Measurements from ENCODE around the gene NRG4. TPM values are rescaled to one million over a fixed set of nuclear protein-coding genes. Genes with fewer than 3 reads are reported as not detected.

Gene NRG4
- total RNA-seq, 6 donors from 2014 or later: 0.54 to 4.4 (median 1.7) TPM; not detected in 2

- H3K9me3 ChIP-seq: no peaks in the 10 kb centered on the region
- H3K4me3 ChIP-seq: no peak overlapping the region
- H3K27ac ChIP-seq: no peak overlapping the region
- TF ChIP-seq, protein P1, sequence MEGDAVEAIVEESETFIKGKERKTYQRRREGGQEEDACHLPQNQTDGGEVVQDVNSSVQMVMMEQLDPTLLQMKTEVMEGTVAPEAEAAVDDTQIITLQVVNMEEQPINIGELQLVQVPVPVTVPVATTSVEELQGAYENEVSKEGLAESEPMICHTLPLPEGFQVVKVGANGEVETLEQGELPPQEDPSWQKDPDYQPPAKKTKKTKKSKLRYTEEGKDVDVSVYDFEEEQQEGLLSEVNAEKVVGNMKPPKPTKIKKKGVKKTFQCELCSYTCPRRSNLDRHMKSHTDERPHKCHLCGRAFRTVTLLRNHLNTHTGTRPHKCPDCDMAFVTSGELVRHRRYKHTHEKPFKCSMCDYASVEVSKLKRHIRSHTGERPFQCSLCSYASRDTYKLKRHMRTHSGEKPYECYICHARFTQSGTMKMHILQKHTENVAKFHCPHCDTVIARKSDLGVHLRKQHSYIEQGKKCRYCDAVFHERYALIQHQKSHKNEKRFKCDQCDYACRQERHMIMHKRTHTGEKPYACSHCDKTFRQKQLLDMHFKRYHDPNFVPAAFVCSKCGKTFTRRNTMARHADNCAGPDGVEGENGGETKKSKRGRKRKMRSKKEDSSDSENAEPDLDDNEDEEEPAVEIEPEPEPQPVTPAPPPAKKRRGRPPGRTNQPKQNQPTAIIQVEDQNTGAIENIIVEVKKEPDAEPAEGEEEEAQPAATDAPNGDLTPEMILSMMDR (IDR thresholded peaks at IDR 0.05): no peak
- TF ChIP-seq EP300 (IDR thresholded peaks at IDR 0.05): no peak
- TF ChIP-seq POLR2A (IDR thresholded peaks at IDR 0.05): no peak
- TF ChIP-seq POLR2AphosphoS5 (IDR thresholded peaks at IDR 0.05): no peak
- no peaks in the 10 kb centered on the region for H3K36me3 ChIP-seq
- 89 to 92% methylated on average over 2 of the region's 2 CpGs for WGBS, 2 donors
- DNase-seq: no peak
- no peaks in the 10 kb centered on the region for H3K27me3 ChIP-seq
- H3K4me1 ChIP-seq: peaks cover 0 to 4% (median 2%) of the 10 kb centered on the region in 4 donors
- ATAC-seq (ENCODE audit: low FRiP score in 2 of 2): no peak
Observed at GRCh38 chr15:76010613-76011012, 1.6 kb downstream of the NRG4 start.

DNA sequence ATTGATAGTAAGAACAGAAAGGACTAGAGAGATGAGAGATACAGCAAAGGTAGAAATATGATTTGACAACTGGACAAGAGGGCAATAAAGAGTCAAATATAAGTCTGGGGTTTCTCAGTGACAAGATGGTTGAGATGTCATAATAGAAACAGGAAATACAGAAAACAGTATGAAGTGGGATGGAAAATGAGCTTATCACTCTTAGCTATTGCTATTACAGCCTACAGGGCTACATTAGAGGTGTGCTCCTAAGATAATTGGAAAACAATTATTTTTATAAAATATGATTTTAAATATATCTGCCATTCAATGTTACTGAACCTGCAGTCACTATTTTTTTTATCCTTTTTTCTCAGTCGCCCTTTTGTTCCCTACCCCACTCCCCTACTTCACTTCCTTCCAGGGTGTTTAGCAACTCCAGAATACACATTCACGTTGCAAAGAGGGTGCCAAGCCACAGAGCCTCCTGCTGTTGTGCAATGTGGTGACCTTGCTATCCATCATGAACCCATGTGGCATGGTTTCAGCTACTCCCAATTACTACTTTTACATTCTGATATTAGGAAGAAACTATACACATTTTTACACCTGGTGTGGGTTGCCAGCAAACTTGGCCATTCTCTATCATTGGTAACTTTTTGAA is 6.0 kb downstream of the NRG4 start:
- Histone ChIP-seq H3K9me3 (no peaks in the 10 kb centered on the region), H3K36me3 (no peaks in the 10 kb centered on the region), H3K4me3 (no peak overlapping the region), H3K27ac (no peak overlapping the region), H3K27me3 (no peaks in the 10 kb centered on the region), H3K4me1 (no peaks in the 10 kb centered on the region)
- 12 to 15% methylated on average over 2 of the region's 2 CpGs for WGBS, 2 donors
- DNase-seq (peak in 1 of 2 donors; percentile 66), ATAC-seq (ENCODE audit: low FRiP score in 2 of 2) (no peak)
- TF ChIP-seq POLR2A (IDR thresholded peaks at IDR 0.05) (no peak), EP300 (IDR thresholded peaks at IDR 0.05) (no peak), POLR2AphosphoS5 (IDR thresholded peaks at IDR 0.05) (no peak)
- TF ChIP-seq, protein P1 (IDR thresholded peaks at IDR 0.05): no peak

DNA sequence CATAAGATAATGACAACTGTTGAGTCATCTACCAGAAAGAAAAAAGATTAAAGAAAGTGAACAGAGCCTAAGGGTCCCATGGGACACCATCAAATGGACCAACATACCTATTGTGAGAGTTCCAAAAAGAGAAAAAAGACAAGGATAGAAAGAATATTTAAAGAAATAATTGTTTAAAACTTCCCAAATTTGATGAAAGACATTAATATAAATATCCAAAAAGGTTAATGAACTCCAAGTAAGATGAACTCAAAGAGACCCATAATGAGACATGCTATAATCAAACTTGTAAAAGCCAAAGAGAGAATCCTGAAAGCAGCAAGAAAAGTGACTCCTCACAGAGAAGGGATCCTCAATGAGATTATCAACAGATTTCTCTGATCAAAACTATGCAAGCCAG is 8.9 kb downstream of the NRG4 start:
- no peaks in the 10 kb centered on the region for H3K9me3 ChIP-seq
- H3K4me3 ChIP-seq: no peak overlapping the region
- H3K27ac ChIP-seq: no peak overlapping the region
- no peaks in the 10 kb centered on the region for H3K36me3 ChIP-seq
- no peaks in the 10 kb centered on the region for H3K4me1 ChIP-seq
- ATAC-seq (ENCODE audit: low FRiP score in 2 of 2) (no peak), DNase-seq (no peak)
- H3K27me3 ChIP-seq: no peaks in the 10 kb centered on the region
- TF ChIP-seq, protein P1 (IDR thresholded peaks at IDR 0.05): no peak
- TF ChIP-seq POLR2AphosphoS5 (IDR thresholded peaks at IDR 0.05) (no peak), EP300 (IDR thresholded peaks at IDR 0.05) (no peak), POLR2A (IDR thresholded peaks at IDR 0.05) (no peak)

DNA sequence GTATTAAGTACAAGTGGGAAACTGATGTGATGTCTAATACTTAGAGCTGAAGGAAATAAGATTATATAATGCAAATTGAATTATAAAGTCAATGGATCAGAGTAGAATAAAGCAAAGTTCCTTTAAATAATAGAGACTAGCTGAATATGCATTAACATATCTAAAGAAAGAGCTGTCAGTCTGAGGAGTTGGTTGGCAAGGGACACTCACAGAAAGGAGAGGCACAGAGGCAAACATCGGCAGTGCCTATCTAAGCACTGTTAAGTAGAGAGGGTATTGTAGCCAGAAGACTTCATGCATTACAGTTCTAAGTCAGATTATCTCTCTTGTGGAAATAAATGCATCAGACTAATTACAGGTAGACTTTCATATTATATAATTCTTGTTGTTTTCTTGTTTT is 16.6 kb downstream of the NRG4 start:
- no peak overlapping the region for H3K4me3 ChIP-seq
- H3K27me3 ChIP-seq: no peaks in the 10 kb centered on the region
- 85 to 89% methylated on average over 1 of the region's 1 CpG for WGBS, 2 donors
- TF ChIP-seq POLR2AphosphoS5 (IDR thresholded peaks at IDR 0.05) (no peak), POLR2A (IDR thresholded peaks at IDR 0.05) (no peak), EP300 (IDR thresholded peaks at IDR 0.05) (no peak)
- TF ChIP-seq, protein P1 (IDR thresholded peaks at IDR 0.05): no peak
- ATAC-seq (ENCODE audit: low FRiP score in 2 of 2): no peak
- H3K36me3 ChIP-seq: no peaks in the 10 kb centered on the region
- no peak overlapping the region for H3K27ac ChIP-seq
- H3K4me1 ChIP-seq: no peaks in the 10 kb centered on the region
- no peak for DNase-seq
- no peaks in the 10 kb centered on the region for H3K9me3 ChIP-seq

- WGBS, 2 donors: 98 to 100% methylated on average over 1 of the region's 1 CpG
- TF ChIP-seq POLR2AphosphoS5 (IDR thresholded peaks at IDR 0.05) (no peak), EP300 (IDR thresholded peaks at IDR 0.05) (no peak), POLR2A (IDR thresholded peaks at IDR 0.05) (no peak)
- TF ChIP-seq, protein P1 (IDR thresholded peaks at IDR 0.05): no peak
Observed at GRCh38 chr15:75994220-75994619, 18.0 kb downstream of the NRG4 start.

More at GRCh38 chr15:75994220-75994619, 18.0 kb downstream of the NRG4 start:
- no peak for ATAC-seq (ENCODE audit: low FRiP score in 2 of 2)
- no peak overlapping the region for H3K27ac ChIP-seq
- no peaks in the 10 kb centered on the region for H3K36me3 ChIP-seq
- no peaks in the 10 kb centered on the region for H3K4me1 ChIP-seq
- DNase-seq: no peak
- no peaks in the 10 kb centered on the region for H3K27me3 ChIP-seq
- no peaks in the 10 kb centered on the region for H3K9me3 ChIP-seq
- H3K4me3 ChIP-seq: no peak overlapping the region

All from upper lobe of left lung (tissue), 6 donors.